NCI-H510A treated with DMSO at 0.1 percent for 48 hours (cell line): ENCODE measurements around the gene MYT1.
A peak's percentile ranks its signal among the peaks of the same experiment; 100 is the strongest.
"Not testable (repeated sequence)": the region's sequence is repeated elsewhere in the genome, so short reads cannot be mapped to it uniquely, and the experiment has no call there.

Experiments
- DNase-seq: peaks from one replicate; lab custom pipeline; 2025; lab: John Stamatoyannopoulos, UW

The MYT1 gene

GRCh38 chr20:64167676-64168075, 3.4 kb downstream of the MYT1 start:
- no peak for DNase-seq

GRCh38 chr20:64168381-64169090, 4.3 kb downstream of the MYT1 start:
- DNase-seq: peak; percentile 26

- DNase-seq: no peak
These were observed 4.9 kb downstream of the MYT1 start for GRCh38 chr20:64169091-64169560.

- DNase-seq: no peak
These were observed 7.0 kb downstream of the MYT1 start for GRCh38 chr20:64171211-64171610.

- DNase-seq: no peak
These were observed 8.9 kb downstream of the MYT1 start for GRCh38 chr20:64173116-64173515.

GRCh38 chr20:64176551-64176950, 12.3 kb downstream of the MYT1 start:
- no peak for DNase-seq

GRCh38 chr20:64176971-64177370, 12.7 kb downstream of the MYT1 start:
- no peak for DNase-seq

- DNase-seq: no peak
These were observed 13.1 kb downstream of the MYT1 start for GRCh38 chr20:64177384-64177783.

- DNase-seq: no peak
These were observed 13.5 kb downstream of the MYT1 start for GRCh38 chr20:64177787-64178186.

GRCh38 chr20:64178925-64179324, 14.7 kb downstream of the MYT1 start:
- DNase-seq: not testable (repeated sequence)

- no peak for DNase-seq
These were observed 15.6 kb downstream of the MYT1 start for GRCh38 chr20:64179805-64180204.

GRCh38 chr20:64180673-64181072, 16.4 kb downstream of the MYT1 start:
- DNase-seq: no peak

- DNase-seq: no peak
These were observed 17.1 kb downstream of the MYT1 start for GRCh38 chr20:64181391-64181790.

GRCh38 chr20:64182146-64182865, 18.1 kb downstream of the MYT1 start:
- DNase-seq: no peak

- DNase-seq: no peak
These were observed 19.1 kb downstream of the MYT1 start for GRCh38 chr20:64183313-64183712.

GRCh38 chr20:64184795-64185194, 20.5 kb downstream of the MYT1 start:
- DNase-seq: no peak

- DNase-seq: no peak
These were observed 21.1 kb downstream of the MYT1 start for GRCh38 chr20:64185276-64185900.

GRCh38 chr20:64186071-64186598, 21.9 kb downstream of the MYT1 start:
- no peak for DNase-seq

- DNase-seq: not testable (repeated sequence)
These were observed 23.0 kb downstream of the MYT1 start for GRCh38 chr20:64187213-64187612.

- DNase-seq: no peak
These were observed 23.8 kb downstream of the MYT1 start for GRCh38 chr20:64188091-64188490.

- no peak for DNase-seq
These were observed 24.7 kb downstream of the MYT1 start for GRCh38 chr20:64188682-64189529.

GRCh38 chr20:64189530-64189966, 25.3 kb downstream of the MYT1 start:
- DNase-seq: no peak
